Stimulated activated CD8-positive, alpha-beta memory T cell treated with anti-CD3 and anti-CD28 coated beads, Interleukin-15, amount 100 ng/mL, for 48 hours (primary cell): Measurements from ENCODE around the gene APOD.

ENCODE experiments used
- DNase-seq, 2 donors: peaks; one replicate each; pipeline ENCODE4 v3.0.0-alpha.2; 2020; ENCODE audit warnings: low read depth in 2 of 2

The APOD gene

GRCh38 chr3:195587406-195587805 lies 3.7 kb upstream of the APOD start:
- no peak for DNase-seq

GRCh38 chr3:195584543-195584870 lies 767 bp upstream of the APOD start:
- no peak for DNase-seq

GRCh38 chr3:195582947-195583346 lies 793 bp downstream of the APOD start:
- no peak for DNase-seq

- DNase-seq, result no peak
Measured at GRCh38 chr3:195580744-195581443, 2.8 kb downstream of the APOD start.

GRCh38 chr3:195579281-195579680 lies 4.5 kb downstream of the APOD start:
- no peak for DNase-seq

GRCh38 chr3:195578565-195578964 lies 5.2 kb downstream of the APOD start:
- no peak for DNase-seq

GRCh38 chr3:195577645-195578177 lies 6.0 kb downstream of the APOD start:
- no peak for DNase-seq

GRCh38 chr3:195574497-195575304 lies 9.0 kb downstream of the APOD start:
- no peak for DNase-seq

- DNase-seq, result no peak
Measured at GRCh38 chr3:195573611-195574496, 9.9 kb downstream of the APOD start.

- DNase-seq, result no peak
Measured at GRCh38 chr3:195571361-195571760, 12.4 kb downstream of the APOD start.

GRCh38 chr3:195570912-195571311 lies 12.8 kb downstream of the APOD start:
- no peak for DNase-seq

GRCh38 chr3:195570344-195570743 lies 13.4 kb downstream of the APOD start:
- DNase-seq, result no peak

GRCh38 chr3:195568630-195569029 lies 15.1 kb downstream of the APOD start:
- DNase-seq, result no peak

- no peak for DNase-seq
Measured at GRCh38 chr3:195566797-195567196, 16.9 kb downstream of the APOD start.

- DNase-seq, result no peak
Measured at GRCh38 chr3:195565716-195566115, 18.0 kb downstream of the APOD start.

- DNase-seq, result no peak
Measured at GRCh38 chr3:195563317-195563716, 20.4 kb downstream of the APOD start.

- DNase-seq, result no peak
Measured at GRCh38 chr3:195559723-195560409, 23.9 kb downstream of the APOD start.

- DNase-seq, result no peak
Measured at GRCh38 chr3:195558602-195559001, 25.1 kb downstream of the APOD start.

GRCh38 chr3:195557322-195557721 lies 26.4 kb downstream of the APOD start:
- DNase-seq, result no peak

- no peak for DNase-seq
Measured at GRCh38 chr3:195556390-195556789, 27.4 kb downstream of the APOD start.

GRCh38 chr3:195555110-195555509 lies 28.6 kb downstream of the APOD start:
- DNase-seq, result no peak

GRCh38 chr3:195554458-195554857 lies 29.3 kb downstream of the APOD start:
- no peak for DNase-seq
